Smooth muscle cell of the brain vasculature (primary cell): ENCODE measurements around the gene RNF183.

ENCODE experiments used
- DNase-seq: peaks from one replicate; pipeline ENCODE4 v3.0.0-alpha.2; 2012; ENCODE audit warnings: low read depth, low spot score

RNF183 gene, protein sequence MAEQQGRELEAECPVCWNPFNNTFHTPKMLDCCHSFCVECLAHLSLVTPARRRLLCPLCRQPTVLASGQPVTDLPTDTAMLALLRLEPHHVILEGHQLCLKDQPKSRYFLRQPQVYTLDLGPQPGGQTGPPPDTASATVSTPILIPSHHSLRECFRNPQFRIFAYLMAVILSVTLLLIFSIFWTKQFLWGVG

DNA sequence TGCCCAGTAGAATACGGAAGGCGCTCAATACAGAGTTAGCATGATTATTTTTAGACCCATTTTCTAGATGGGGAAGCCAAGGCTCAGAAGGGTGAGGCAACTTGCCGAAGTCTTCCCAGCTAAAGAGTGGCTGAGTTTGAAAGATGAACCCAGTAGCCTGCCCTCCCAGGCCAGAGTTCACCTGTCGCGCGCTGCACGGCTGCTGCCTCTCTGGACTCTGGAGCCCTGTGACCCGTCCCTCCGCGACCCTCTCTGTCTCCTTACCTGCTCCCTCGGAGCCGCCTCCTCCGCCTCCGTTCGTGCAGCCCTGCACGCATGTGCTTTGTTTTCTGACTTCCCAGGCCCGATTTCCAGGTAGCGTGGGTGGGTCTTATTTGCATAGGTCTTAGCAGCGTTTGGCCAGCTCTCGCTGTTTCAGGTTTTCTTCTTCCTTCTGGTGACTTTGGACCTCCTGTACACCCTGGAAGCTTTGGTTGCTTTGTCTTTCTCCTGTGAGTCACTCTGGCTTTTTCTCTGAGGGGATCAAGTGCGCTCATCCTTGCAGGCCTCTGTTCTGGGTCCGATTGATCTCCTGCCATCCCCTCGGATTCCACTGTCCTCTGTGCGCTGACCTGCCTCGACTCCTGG is at the start of gene RNF183:
Gene RNF183 (minus strand): TSS at position 585 of the 627 bp plus-strand sequence. CDS start 5,192 bp downstream, outside the sequence.
- DNase-seq: no peak

DNA sequence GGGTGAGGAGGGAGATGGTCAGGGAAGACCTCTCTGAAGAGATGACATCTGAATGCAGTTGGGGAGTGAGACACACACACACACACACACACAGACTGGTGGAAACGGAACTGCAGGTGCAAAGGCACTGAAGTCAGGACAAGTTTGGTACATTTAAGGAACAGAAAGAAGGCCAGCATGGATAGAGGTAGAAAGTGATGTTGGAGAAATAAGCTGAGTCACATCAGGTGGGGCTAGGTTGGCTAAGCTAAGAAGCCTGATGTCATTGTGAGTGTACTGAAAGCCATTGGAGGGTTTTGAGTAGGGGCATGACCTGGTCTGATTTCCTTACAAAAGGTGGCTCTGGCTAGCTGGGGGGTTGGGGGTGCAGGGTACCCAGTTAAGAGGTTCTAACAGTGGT is 49.2 kb upstream of the RNF183 start:
- no peak for DNase-seq

DNA sequence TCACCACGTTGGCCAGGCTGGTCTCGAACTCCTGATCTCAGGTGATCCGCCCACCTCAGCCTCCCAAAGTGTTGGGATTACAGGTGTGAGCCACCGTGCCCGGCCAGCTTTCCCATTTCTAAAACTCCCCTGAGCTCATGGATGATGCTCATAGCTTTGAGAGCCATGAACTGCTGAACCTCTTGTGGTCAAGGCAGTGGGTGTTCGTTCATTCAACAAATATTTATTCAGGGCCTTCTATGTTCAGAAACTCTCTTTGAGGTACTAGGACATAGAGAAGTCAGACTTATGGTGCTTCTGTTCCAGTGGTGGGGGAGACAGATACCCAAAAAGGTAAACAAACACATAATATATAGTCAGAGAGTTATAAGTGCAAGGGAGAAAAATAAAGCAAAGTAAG is 48.8 kb upstream of the RNF183 start:
- no peak for DNase-seq

DNA sequence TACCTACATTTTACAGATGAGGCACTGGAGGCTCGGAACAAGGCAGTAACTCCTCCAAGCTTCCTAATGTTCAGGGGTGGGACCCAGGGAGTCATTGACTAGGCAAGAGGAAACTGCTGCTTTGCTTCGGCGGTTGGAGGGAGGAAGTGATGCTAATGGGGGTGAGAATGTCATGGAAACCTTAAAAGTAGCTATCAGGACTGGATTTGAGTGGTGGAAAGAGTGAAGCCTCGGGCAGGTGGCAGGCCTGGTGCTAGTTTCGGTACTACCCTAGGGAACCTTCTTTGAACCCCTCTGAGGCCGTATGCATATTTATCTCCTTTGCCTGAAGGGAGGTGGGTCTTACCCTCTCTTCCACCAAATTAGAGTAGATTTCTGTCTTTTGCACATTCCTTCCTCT is 47.8 kb upstream of the RNF183 start:
- DNase-seq: no peak

DNA sequence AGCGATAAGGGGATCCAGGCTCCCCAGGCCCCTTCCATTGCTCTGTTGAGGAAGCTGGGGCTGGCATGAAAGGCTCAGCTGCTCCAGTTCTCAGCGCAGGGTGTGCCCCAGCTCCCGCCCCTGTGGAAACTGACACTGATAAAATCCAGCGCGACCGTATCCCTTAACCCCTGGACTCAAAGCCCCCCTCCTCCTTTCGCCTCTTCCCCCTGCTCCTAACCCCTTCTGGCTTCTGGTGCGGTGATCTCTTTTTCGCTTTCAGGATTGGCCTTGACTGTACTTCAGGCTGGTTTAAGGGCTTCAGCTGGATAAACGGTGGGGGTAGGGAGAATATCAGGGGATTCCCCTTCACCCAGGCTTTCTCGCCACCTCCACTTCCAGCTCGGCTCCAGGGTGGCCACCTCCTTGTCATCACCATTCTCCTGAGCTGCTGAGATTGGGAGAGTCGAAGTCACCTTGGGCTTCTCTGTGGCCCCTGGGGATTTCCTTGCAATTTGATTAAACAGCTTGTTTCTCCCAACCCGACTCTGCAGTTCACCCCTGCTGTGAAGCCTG is 47.0 kb upstream of the RNF183 start:
- no peak for DNase-seq

DNA sequence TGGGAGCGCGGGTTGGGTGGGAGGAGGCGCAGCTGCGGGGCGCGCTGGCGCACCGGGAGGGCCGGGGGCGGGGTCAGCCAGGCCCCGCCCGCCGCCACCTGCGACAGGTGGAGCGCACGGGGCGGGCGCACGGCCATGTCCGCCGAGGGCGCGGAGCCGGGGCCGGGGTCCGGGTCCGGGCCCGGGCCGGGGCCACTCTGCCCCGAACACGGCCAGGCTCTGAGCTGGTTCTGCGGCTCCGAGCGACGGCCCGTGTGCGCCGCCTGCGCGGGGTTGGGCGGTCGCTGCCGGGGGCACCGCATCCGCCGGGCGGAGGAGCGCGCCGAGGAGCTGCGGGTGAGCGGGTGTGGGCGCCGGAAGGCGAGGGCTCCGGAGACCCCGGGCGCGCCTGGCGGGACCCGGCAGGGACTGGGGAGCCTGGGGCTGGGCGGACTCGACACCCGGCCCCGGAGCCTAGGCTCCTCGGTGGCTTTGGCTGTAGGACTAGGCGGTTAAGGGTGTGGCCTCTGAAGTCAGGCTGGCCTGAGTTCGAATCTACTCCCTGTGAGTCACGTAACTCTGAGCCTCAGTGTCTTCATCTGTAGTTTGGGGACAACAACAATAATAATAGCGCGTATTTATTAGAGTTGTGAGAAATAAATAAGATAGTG is 46.4 kb upstream of the RNF183 start, which contains the start of gene BSPRY:
Gene BSPRY (plus strand): TSS at position 97 of the 650 bp plus-strand sequence. CDS start 39 bp downstream, at position 136.
- no peak for DNase-seq

DNA sequence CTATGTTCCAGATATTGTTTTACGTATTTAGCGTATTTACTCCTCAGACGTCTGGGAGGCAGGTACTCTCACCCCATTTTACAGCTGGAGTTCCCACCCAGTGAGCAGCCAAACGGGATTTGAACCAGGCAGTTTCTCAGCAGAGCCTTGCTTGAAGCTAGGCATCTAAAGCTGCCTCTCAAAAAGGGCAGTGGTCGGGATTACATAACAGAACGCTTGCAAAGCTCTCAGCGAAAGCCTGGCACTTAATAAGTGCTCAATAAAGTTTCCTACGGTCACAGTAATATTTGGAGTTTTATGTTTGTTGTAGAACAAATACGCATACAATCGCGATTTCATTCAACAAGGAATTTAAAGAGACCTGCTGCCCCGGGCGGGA is 45.9 kb upstream of the RNF183 start:
- DNase-seq: no peak

DNA sequence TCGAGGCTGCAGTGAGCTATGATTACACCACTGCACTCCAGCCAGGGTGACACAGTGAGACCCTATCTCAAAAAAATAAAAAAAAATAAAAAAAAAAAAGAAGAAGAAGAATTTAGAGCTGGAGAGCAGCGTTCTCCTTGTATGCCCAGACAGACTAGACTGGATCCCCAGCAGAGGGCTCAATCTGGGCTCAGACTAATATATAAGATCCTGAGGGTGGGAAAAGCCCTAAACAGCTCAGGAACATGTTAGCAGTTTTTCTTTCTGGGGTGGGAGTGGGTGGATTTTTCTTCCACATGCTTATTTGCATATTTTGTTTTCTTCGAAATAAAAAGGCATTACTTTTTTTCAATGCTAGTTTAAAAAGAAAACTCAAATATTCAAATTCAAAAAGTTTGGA is 45.3 kb upstream of the RNF183 start:
- no peak for DNase-seq

DNA sequence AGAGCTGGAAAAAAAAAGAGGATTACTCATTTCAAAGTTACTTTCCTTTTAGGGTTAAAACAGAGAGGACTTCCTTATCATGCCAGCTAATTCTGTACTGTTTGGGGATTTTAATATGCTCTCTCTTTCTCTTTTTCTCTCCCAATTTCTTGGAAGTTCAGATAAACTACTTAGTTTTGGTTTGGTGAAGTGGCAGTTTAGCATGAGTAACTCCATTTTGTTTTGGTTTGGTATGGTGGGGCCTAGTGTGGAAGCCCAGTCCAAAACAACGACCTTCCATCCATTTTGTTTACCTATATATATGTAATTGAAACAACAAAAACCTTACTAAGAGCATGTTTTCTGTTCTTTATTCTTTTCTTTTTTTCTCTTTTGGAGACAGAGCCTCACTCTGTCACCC is 42.5 kb upstream of the RNF183 start:
- no peak for DNase-seq

DNA sequence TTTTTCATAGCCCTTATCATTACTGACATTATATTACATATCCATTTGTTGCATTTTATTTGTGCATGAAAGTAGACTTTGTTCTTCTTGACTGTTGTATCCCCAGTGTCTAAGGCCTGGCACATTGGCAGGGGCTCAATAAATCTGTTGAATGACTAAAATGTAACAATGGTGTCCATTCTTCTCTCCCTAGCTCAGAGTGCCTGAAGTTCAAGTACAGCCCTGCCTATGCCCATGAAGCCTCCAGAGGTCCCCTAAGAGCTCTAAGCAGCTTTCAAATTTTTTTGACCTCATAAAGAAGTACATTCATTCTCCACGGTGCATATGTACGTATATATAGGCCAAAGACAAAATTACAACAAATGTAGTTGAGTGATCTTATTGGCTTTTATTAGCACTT is 42.0 kb upstream of the RNF183 start:
- no peak for DNase-seq

DNA sequence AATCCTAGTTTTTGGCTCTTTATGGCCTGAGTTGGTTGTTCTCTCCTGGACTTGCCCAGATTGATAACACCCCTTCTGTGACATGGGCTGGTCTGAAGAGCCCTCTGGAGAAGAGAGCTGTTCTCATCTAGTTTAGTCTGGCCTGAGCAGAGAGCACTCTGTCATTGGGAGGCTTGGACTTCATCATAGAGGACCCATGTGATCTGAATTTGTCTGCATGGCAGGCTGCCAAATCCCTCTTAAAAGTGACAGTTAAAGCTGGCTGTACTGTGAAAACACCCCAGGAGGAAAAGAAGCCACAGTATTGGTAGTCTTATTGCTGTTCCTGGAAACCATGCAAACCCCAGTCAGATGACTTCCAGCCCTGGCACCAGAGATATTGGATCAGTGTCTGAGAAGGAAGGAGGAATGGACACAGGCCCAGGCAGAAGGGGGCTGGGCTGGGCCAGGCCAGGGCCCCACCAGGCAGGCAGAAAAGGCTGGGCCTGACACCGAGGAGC is 40.6 kb upstream of the RNF183 start:
- no peak for DNase-seq

DNA sequence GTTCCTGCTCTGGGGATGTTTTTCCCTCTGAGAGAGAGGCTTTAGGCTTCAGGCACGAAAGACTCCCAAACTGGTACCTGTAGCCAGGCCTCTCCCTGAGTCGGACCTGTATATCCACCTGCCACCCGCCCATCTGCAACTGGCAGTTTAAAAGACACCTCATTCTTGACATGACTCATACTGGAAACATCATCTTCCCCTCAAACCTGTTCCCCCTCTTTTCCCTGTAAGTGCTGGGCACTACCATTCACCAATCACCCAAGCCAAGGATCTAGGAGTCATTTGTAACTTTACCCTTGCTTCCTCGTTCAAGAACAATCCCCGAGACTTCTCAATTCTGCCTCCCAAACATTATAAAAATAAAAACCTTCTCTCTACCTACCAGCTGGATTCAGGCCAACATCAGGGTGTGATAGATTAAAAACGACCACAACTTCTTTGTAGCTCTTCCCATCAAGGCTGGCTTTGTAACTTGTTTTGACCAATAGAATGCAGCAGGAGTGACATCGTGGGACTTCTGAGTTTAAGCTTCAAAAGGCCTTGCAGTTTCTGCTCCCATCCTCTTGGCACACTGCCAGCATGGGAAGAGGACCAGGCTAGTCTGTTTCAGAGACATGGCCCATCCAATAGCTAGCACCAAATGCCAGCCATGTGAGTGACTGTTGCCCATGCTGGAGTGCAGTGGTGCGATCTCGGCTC is 38.7 kb upstream of the RNF183 start:
- no peak for DNase-seq

DNA sequence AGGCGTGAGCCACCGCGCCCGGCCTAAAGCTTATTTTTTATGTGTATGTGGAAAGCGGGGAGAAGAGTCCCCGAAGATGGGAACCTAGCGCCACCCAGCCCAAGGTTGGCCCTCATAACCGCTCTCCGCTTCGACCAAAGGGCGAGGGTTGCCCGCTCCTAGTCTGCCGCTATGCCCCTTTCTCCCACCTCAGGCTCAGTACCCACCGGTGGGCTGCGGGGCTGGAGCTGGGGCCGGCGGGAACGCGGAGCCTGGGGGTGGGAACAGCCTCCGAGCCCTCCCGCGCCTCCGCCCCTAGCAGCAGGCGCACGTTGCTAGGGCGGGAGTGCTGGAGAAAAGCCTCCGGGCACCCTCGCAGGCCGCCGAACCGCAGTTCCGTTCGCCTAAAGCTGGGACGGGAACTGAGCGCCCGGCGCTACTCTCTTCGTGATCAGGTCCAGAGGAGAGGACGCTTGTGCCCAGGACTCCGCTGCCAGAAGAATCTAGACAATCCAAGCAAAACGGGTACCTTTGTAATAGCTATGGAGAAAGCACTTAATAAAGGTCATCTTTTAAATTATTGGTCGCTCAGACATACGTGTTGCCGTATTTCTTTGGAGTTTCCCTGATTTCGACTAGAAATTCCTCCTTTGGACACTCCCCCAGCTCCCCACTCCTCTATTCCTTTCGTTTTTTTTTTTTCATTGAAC is 37.0 kb upstream of the RNF183 start, which contains the start of gene WDR31:
Gene WDR31 (minus strand): TSS at position 265 of the 689 bp plus-strand sequence. CDS start 8,253 bp downstream, outside the sequence.
- DNase-seq: peak; percentile 77

DNA sequence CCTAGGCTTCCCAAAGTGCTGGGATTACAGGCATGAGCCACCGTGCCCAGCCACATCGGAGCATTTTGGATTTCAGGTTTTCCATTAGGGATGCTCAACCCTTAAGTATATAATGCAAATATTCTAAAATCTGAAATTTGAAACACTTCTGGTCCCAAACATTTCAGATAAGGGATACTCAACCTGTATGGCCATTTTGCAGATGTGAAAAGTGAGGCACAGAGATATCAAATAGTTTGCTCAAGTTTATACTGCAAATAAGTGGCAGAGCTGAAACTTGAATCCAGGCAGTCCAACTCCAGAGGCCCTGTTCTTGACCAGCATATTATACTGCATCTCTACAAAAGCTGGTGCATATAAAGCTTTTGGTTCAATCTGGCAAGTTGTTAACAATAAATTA is 34.5 kb upstream of the RNF183 start:
- DNase-seq: no peak

DNA sequence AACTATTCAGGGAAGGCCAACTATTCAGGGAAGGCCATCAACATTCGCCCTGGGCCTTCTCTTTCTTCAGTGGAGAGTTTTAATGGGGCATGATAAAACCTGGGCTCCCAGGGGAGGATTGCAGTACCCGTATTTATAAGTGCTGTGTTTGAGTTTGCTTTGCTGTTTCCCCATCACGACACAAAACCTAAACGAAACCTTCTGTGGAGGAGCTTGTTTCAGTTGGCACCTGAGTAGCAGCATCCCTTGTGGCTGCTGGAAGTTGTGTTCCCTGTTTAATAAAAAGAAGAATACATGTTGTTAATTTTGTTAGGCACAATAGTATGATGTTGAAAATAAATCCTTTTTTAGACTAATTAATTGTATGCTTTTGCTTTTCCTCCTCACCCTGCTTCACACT is 28.6 kb upstream of the RNF183 start:
- no peak for DNase-seq

DNA sequence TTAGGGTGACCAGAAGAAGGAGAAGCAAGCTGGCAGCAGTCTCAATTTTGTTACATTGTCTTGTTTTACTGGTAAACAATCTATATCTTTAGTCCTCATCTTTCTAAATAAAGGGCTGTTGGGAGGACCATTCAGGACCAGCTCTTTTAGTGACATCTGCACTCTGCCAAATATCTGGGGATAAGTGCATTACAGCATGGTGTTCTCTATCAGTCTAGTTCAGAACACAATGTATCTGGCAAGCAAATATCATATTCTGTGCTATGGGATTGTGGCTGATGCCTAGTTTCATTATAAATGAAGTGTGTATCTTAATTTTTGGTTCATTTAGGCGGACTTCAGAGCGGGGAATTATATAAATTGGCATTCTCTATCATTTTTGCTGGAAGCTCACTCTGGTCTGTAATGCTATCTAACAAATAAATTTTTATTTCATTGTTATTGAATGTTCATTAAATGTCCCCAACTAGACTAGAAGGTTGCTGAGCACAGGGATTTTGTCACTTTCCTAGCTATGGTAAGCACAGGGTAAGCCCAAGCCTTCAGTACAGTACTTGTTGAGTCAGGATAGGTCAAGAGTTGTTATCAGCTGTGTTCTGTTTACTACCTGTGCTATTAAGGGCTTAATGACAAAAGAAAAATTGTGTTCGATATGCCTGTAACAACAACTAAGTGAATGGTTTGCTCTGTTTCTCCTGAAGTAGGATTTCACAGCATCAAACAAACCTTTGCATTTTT is 25.0 kb upstream of the RNF183 start:
- DNase-seq: no peak

DNA sequence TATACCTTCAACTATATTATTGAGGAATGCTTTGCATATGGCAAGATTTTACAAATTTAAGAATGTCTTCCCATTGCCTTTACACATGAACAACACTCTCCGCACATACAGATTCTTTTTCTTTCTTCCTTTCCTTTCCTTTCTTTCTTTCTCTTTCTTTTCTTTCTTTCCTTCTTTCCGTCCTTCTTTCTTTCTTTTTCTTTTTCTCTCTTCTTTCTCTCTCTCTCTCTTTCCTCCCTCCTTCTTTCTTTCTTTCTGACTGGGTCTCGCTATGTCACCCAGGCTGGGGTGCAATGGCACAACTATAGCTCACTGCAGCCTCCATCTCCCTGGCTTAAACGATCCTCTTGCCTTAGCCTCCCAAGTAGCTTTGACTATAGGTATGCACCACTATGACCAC is 23.1 kb upstream of the RNF183 start:
- DNase-seq: no peak

DNA sequence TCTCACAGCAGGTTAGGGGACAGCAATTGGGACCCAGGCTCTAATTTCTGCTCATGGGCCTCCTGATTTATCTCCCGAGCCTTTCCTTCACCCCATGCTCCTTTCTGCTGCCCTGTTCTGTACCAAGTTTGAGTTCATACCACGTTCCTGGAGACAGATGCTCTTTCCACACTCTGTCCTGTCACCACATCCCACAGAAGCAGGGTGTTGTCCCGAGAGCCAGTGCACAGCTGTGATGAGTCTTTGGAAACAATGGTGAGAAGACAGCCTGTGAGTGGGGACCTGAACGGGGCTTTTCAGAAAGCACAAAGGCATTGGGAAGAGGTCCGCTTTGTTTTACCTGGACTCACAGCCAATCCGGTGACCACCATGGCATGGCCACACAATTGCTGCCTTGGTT is 19.5 kb upstream of the RNF183 start:
- DNase-seq: no peak

DNA sequence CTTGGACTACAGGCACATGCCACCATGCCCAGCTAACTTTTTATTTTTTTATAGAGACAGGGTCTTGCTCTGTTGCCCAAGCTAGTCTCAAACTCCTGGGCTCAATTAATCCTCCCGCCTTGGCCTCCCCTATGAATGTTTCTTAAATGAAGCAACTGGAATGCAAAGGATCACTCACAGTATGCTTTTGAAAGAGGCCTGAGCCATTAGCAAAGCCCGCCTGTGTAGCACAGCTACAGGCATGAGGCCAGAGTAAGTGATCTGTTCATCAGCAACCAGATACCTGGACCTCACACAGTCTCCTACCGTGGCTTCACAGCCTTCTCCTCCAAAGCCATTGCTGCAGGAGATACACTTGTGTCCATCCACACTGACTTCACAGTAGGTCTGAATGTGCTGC is 16.9 kb upstream of the RNF183 start:
- no peak for DNase-seq

DNA sequence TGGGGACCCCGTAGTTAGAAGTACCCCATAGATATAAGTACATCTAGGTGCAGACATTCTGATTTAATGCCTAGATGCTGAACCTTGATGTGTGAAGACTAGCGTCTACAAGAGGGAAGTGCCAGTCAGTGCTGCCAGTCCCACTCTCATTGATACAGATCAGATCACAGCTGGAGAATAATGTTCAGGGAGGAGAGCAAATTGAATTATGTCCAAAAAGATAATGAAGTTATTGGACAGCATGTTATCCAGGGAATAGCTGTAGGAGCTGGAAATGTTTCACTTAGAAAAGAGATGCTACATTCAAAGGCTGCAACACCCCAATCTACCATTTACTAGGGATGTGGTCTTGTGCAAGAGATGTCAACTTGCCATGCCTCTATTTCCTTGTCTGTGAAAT is 15.9 kb upstream of the RNF183 start:
- DNase-seq: no peak

DNA sequence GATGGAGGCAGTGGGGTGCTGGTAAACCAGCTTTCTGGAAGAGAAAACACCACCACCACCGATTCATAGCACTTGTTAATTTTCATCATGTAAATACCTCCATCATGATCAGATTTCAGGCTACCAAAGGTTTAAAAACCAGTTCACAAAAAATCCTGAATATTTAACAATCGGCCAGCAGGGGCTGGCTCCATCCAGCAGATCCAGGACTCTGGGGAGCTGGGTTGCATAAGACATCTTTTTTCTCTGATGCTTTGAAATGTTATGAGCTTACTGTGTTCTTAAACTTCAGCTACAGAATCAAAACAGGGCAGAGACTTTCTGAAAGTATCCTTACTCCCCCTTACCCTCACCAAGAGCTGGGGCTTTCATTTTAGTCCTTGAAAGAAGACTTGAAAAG is 14.6 kb upstream of the RNF183 start:
- no peak for DNase-seq
